ENCODE data around the gene TERF2IP.

- TF ChIP-seq CTCF (IDR thresholded peaks at IDR 0.05; ENCODE audit: poor library complexity, severe bottlenecking) (no peak), RAD21 (conservative IDR thresholded peaks at IDR 0.05) (no peak), EP300 (conservative IDR thresholded peaks at IDR 0.05; ENCODE audit: poor library complexity, severe bottlenecking) (no peak), EZH2 (IDR thresholded peaks at IDR 0.05; ENCODE audit: borderline replicate concordance, insufficient read depth, low read length, poor library complexity, severe bottlenecking) (no peak), MXI1 (conservative IDR thresholded peaks at IDR 0.05; ENCODE audit: poor library complexity, severe bottlenecking) (no peak), SMC3 (conservative IDR thresholded peaks at IDR 0.05; ENCODE audit: poor library complexity) (no peak), POLR2AphosphoS5 (IDR thresholded peaks at IDR 0.05) (no peak), REST (IDR thresholded peaks at IDR 0.05; ENCODE audit: borderline replicate concordance) (no peak), TAF1 (IDR thresholded peaks at IDR 0.05; ENCODE audit: low read depth) (no peak)
Observed at GRCh38 chr16:75682308-75682707, 34.7 kb downstream of the TERF2IP start.

All from neural cell (in vitro differentiated cells).